RWPE2 (cell line): ENCODE measurements around the gene RELN.

Source experiments
- ATAC-seq: fragments of 200-7000 bp; cut with Tn5 transposase; 3 replicates; pipeline ENCODE4 v1.9.1; 2021; ENCODE audit warnings: low read depth
- DNase-seq: peaks from one replicate; pipeline ENCODE4 v3.0.0-alpha.2; 2020; ENCODE audit warnings: low spot score
- H3K27ac ChIP-seq: fragments of 450-650 bp; 2 replicates; pipeline ENCODE4 v1.5.1; 2017; ENCODE audit warnings: mild to moderate bottlenecking; ENCODE audit not compliant: poor library complexity, severe bottlenecking
- H3K27me3 ChIP-seq: fragments of 250-450 bp; sonication (Bioruptor Pico); 2 replicates; pipeline ENCODE4 v1.5.1; 2021; ENCODE audit warnings: mild to moderate bottlenecking, moderate library complexity; ENCODE audit not compliant: insufficient read depth, poor library complexity, severe bottlenecking
- H3K36me3 ChIP-seq: fragments of 250-450 bp; sonication (Bioruptor Pico); 2 replicates; pipeline ENCODE4 v1.5.1; 2020; ENCODE audit warnings: low read depth, mild to moderate bottlenecking, moderate library complexity
- H3K4me1 ChIP-seq: fragments of 250-450 bp; sonication (Bioruptor Pico); 2 replicates; pipeline ENCODE4 v1.5.1; 2021; ENCODE audit warnings: mild to moderate bottlenecking, moderate library complexity; ENCODE audit not compliant: insufficient read depth, poor library complexity, severe bottlenecking
- H3K4me3 ChIP-seq: fragments of 250-450 bp; sonication (Bioruptor Pico); 2 replicates; pipeline ENCODE4 v1.5.1; 2021; ENCODE audit warnings: mild to moderate bottlenecking, moderate library complexity; ENCODE audit not compliant: severe bottlenecking
- H3K9me3 ChIP-seq: fragments of 250-450 bp; sonication (Bioruptor Pico); 2 replicates; pipeline ENCODE4 v1.5.1; 2021; ENCODE audit warnings: mild to moderate bottlenecking, moderate library complexity; ENCODE audit not compliant: severe bottlenecking
- TF ChIP-seq, protein P1 (sequence below): fragments of 450-650 bp; IDR thresholded peaks from one replicate; pipeline ENCODE4 v1.5.1; 2017; ENCODE audit warnings: mild to moderate bottlenecking, moderate library complexity; ENCODE audit not compliant: poor library complexity, severe bottlenecking

Gene RELN

DNA sequence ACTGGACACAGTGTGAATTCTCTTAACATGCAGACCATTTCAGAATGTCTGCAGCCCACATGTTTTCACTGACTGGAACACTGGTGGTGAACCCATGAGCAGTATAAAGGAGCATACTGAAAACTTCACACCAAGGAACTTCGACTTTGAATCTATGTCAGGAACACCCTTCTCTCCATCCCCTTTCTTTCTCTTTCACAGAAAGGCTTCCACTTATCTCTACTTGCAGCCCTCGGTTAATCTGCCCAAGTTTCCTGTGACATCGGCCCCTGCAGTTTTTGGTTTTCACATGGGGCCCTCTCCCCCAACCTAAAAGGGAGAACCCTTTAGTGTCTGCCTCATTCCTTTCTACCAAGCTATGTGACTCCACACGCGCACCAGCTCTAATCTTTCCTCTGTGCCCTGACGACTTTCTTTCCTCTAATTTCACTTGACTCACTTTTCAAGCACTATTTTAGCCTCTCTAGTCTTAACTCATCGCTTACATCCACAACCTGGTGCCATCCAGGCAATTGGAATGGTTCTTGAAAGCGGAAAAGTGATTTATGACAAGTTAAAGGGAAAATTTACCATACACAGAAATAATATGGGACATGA lies 70.1 kb downstream of the RELN start:
- Histone ChIP-seq H3K36me3 (no peaks in the 10 kb centered on the region), H3K27me3 (peaks cover 27% of the 10 kb centered on the region), H3K9me3 (no peaks in the 10 kb centered on the region), H3K4me3 (no peak overlapping the region), H3K4me1 (no peaks in the 10 kb centered on the region), H3K27ac (no peak overlapping the region)
- no peak for ATAC-seq
- no peak for DNase-seq
- TF ChIP-seq, protein P1, sequence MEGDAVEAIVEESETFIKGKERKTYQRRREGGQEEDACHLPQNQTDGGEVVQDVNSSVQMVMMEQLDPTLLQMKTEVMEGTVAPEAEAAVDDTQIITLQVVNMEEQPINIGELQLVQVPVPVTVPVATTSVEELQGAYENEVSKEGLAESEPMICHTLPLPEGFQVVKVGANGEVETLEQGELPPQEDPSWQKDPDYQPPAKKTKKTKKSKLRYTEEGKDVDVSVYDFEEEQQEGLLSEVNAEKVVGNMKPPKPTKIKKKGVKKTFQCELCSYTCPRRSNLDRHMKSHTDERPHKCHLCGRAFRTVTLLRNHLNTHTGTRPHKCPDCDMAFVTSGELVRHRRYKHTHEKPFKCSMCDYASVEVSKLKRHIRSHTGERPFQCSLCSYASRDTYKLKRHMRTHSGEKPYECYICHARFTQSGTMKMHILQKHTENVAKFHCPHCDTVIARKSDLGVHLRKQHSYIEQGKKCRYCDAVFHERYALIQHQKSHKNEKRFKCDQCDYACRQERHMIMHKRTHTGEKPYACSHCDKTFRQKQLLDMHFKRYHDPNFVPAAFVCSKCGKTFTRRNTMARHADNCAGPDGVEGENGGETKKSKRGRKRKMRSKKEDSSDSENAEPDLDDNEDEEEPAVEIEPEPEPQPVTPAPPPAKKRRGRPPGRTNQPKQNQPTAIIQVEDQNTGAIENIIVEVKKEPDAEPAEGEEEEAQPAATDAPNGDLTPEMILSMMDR: no peak

DNA sequence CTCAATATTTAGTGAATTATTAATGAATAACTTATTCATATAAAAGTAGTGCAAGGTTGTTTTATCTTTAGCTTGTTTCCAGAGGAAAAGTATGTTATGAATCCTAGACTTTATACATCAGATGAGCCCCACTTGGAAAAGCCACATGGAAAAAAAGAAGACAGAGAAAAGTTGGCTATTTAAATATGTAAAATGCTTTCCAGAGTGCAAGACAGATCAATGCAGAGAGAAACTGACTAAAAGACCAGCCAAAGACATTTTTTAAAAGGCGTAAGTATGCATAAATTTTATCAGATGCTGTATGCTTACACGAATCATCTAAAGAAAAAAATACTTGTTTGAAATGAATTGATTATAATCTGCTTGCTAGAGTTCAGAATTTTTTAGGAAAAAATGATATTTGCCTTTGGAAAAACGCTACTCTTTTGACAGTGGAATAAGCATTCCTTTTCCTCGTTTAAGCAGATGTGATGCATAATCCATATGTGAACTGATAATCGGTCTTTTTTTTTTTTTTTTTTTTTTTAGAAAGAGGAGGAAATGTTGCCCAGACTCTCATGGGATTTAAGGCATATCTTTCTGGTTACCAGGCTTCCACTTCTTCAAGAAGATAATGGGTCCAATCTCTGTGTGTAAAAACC lies 70.7 kb downstream of the RELN start:
- no peak overlapping the region for H3K4me3 ChIP-seq
- ATAC-seq (no peak), DNase-seq (no peak)
- TF ChIP-seq, protein P1: no peak
- H3K27me3 ChIP-seq: peaks cover 24% of the 10 kb centered on the region
- H3K4me1 ChIP-seq: no peaks in the 10 kb centered on the region
- no peak overlapping the region for H3K27ac ChIP-seq
- no peaks in the 10 kb centered on the region for H3K9me3 ChIP-seq
- no peaks in the 10 kb centered on the region for H3K36me3 ChIP-seq

DNA sequence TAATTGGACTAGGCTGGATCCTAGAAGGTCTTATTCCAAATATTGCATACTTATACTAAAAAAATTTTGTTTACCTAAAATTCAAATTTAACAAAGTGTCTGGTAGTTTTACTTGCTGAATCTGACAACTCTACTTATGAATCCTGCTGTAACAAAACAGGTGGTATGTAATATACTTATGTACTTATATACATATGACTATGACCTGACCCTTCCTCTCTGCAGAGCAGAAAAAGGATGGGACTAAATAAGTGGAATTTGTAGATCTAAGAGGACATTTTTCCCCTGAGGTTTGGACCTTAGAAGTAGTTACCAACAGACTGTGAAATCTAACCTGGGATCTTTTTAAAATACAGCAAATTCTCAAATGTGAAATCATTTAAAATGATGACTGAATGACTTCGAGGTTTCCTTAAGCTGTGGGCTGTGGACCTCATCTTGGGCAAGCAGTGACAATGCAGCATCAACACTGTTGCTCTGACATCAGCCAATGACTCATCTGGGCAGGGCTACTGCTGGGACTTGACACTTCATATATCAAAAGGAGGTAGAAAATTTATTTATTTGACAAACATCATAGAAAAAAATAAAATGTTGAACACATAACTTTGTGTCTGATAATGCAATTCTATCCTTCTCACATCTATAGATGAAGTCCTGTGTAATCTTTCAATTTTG lies 73.6 kb downstream of the RELN start:
- ATAC-seq: 0 out of 3 replicates have a peak, but pooled peaks have one; percentile 33
- H3K27ac ChIP-seq: no peak overlapping the region
- TF ChIP-seq, protein P1: no peak

DNA sequence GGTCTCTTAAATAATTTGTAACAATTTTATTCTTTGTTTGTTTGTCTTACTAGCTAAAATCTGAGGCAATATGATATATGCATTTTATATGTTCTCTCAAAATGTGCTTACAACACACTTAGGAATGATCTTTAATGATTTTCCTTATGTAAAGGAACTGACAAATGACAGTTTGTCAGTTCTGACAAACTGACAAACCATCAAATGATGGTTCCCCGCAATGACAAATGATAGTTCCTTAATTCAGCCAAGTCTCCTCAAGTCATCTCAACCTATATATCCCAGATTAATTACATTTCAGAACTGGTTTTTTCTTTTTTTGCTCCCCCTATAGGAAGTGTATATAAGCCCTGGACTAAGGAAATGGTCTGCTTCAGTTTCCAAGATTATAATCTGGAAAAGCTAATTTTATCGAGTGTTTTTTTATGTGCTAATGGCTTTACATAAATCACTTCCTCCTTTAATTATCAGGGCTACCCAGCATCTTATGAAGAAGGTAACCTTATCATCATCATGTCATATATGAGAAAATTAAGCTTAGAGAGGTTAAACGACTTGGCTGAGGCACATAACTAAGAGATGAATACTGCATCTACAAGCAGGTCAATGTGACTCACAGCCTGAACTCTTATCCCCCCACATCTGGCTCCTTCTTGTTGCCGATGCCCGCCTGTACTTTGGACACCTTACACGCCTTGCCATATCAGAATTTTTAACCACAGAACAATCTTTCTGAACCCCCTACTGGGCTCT lies 75.1 kb downstream of the RELN start:
- DNase-seq (no peak), ATAC-seq (no peak)
- TF ChIP-seq, protein P1: no peak
- no peak overlapping the region for H3K27ac ChIP-seq
- no peaks in the 10 kb centered on the region for H3K36me3 ChIP-seq
- no peak overlapping the region for H3K4me3 ChIP-seq
- H3K27me3 ChIP-seq: peaks cover 1% of the 10 kb centered on the region
- no peaks in the 10 kb centered on the region for H3K4me1 ChIP-seq
- H3K9me3 ChIP-seq: peaks cover 1% of the 10 kb centered on the region

More for the DNA sequence above, 73.6 kb downstream of the RELN start:
- H3K4me1 ChIP-seq: no peaks in the 10 kb centered on the region
- H3K9me3 ChIP-seq: peaks cover 1% of the 10 kb centered on the region
- peaks cover 14% of the 10 kb centered on the region for H3K27me3 ChIP-seq
- no peaks in the 10 kb centered on the region for H3K36me3 ChIP-seq
- DNase-seq: no peak
- H3K4me3 ChIP-seq: no peak overlapping the region
